SK-N-MC (cell line): ENCODE data around the gene DCST2.

ENCODE experiments used
- EZH2 ChIP-seq: fragments of 200-600 bp; sonication (generic); IDR thresholded peaks from one replicate; pipeline ENCODE4 v1.6.1; 2017; ENCODE audit warnings: antibody characterized with exemption
- POLR2AphosphoS5 ChIP-seq: IDR thresholded peaks from 2 replicates; pipeline ENCODE4 v1.6.1; 2012; ENCODE audit warnings: mild to moderate bottlenecking, low read depth, low read length, borderline replicate concordance

DNA sequence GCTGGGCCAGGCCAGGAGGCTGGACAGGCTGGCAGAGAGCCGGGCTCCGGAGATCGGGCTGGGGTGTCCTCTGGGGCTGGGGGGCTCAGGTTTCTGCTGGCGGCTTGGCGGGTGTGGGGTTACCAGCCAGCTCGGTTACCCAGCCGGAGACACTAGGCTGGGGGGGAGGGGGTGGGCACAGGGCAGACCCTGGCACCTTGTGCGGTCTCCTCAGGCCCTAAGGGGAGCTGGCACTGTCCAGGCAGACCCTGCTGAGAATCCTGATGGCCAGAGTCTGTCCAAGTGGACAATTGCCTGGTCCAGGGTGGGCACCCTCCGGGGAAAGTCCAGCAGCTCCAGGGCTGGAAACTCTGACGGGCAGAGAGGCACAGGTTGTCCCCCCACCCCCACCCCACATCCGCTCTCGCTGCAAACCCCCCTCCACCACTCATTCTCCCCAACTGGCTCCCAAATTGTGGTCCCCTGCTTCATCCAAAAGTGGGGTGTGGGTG is 24.3 kb downstream of the DCST2 start:
- TF ChIP-seq POLR2AphosphoS5 (no peak), EZH2 (no peak)
